Caki2 (cell line): Measurements from ENCODE around the gene THADA. TPM values are rescaled to one million over a fixed set of nuclear protein-coding genes. Genes with fewer than 3 reads are reported as not detected.

Experiments used
- DNase-seq: peaks from one replicate; pipeline ENCODE4 v3.0.0-alpha.2; 2015; ENCODE audit warnings: low read depth
- in situ Hi-C: cut with HindIII; loops from 2 replicates; pipeline ENCODE4 v1.10.0; 2016; ENCODE audit warnings: low sequenced_read_pairs, low pct_unique_long_range_greater_than_20kb, mixed read lengths
- total RNA-seq: library from RNA; depleted of rRNA; stranded (reverse); fragments of >200 nt; shearing (Covaris generic); gene quantifications from 2 replicates; pipeline ENCODE4 v1.2.3, GENCODE V29; 2014; ENCODE audit warnings: low replicate concordance

Gene THADA
- total RNA-seq, 1 experiment from 2014 or later = 30.0 TPM

DNA sequence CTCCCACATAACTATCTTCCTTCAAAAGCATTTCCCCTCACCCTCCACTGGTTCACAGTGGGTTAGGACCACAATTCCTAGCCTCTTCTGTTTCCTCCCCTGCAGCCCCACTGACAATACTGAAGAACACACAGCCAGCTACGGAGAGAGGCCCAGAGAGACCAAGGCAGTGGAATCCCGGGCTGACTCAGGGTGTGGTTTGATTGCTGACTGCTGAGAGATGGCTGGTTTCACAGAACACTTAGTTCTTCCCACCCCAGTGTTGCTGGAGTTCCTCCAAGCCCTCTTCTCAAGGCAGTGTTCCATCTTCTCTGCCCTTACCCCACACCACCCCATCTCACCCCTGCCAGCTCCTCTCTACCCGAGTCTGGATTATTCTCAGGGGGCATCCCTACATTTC is 326.1 kb downstream of the THADA start:
- in situ Hi-C loops = no loop called here
- no peak for DNase-seq

DNA sequence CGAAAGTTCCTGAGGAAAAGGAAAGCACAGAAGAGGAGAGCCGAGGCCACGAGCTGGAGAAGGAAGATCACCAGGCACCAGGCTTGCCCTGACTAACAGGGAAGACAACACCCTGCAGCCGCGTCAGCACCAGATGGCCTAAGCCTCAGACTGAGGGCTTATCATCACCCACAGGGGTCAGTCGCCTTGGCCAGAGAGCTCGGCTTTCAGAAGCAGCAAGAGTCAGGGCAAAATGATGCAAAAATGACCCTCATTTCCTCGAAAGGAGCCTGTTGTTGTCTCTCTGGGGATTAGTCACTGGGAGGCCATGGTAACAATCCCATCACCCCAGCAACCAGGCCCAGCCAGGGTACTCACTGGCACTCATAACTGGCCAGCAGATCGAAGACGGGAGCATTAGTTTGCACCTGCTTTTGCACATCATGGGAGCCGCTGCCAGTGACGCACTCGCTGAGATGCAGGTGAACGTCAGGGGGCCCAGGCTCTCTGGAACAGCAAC is 326.7 kb downstream of the THADA start:
- in situ Hi-C loops = no loop called here
- no peak for DNase-seq

DNA sequence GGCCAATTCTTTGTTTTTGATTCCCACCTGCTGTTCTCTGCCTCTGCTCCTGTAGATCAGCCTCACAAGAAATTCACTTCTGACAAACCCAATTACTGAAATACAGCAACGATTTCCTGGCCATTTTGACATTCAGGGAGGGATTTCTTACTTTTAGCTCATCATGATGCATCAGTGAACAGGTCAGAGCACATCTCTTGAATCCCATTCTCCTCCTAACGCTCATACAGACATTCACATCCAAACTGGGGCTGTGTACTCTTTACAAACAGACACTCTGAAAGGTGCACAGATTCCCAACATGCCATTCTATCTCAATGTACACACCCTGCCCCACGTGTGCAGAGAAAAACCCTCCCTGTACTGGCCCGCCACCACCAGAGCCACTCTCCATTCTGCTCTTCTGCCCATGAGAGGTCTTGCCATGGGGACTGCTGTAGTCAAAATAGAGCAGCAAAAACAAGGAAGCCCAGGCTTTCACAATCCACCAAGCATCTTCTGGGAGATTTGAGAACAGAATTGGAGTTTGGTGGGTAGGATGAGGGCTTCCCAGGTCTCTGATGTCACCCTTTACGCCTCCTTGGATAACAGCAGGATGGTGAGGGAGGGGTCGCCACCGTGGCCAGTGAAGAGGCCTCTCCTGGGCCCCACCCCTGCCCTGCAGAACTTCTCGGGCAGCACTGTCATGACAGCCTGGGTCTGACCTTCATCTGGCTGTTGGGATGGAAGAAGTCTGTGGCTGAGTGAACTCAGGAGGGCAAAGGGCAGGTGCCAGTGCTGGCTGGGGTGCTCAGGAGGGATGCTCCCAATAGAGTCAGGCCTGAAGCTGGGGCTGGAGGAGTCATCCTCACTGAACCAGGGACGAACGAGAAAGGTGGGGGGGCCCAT is 327.5 kb downstream of the THADA start:
- DNase-seq = no peak
- in situ Hi-C loops = no loop called here

DNA sequence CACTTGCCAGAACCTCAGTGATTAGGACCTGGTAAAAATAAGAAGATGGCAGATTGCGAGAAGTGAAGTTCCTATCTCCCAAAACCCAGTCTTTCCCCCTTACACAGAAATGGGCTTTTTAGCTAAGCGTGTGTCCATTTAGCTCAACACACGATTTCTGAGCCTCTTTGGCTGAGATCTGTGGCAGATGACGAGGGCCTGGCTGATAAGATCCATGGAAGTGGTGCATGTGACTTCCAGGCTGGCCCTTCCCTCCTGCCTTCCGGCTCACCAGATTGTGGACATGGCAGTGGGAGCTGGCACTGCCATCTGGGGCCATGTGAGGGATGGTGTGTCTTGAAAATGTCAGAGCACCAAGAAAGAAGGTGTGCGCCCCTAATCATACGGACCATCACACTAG is 328.5 kb downstream of the THADA start:
- DNase-seq = no peak
- in situ Hi-C loops = no loop called here

DNA sequence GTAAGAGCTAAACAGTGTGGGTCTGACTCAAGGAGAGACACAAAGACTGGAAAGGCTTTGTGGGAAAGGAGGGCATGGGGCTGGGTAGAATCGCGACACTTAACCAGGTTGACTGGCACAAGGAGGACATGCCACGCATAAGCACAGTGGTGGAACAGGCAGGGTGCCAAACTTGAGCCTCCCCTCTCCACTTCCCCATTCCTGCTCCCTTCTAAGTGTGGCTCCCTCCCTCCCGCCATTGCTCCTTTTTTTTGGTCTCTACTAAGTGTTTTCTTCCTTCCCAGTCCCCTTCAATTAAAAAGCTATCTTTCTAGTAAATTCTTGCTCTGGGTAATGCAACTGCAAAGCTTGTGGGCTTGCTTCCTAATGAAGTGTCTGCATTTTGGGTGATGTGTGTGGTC is 329.1 kb downstream of the THADA start:
- no peak for DNase-seq
- in situ Hi-C loops = no loop called here

DNA sequence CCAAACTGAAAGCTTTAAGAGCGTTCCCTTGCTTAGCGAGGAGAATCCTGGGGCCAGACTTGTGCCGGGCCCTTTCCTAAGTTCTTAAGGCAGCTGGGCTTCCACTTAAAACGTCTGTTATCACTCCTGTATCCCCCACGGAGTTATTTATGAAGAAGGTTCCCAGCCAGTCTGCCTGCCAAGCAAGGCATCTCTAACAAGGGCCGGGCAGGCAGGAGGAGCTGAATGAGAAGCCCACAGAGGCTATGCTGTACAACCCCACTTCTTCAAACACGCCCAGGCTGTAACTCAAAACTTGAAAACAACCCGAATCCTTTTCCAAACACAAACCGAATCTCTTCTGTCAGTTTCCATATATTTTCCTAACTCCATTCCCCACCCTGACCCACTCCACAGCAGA is 330.4 kb downstream of the THADA start:
- in situ Hi-C loops = no loop called here
- DNase-seq = no peak

DNA sequence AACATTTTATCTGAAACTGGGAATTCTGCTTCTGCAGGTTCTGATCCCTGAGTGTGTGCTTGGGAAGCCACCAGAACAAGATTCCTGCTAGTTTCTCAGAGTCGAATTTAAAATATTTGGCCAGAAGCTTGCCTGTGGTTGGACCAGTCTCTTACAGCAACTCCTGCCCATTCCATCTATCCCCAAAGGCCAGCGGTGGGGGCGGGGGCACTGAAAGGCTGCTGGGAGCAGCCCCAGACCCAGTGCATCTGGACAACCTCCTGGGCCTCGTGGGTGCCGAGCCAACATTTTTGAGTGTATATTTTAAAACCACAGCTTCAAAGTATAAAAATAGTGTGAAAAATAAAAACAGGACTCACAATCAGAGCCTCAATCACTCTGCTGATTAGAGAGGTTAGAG is 330.8 kb downstream of the THADA start:
- no peak for DNase-seq
- in situ Hi-C loops = no loop called here

DNA sequence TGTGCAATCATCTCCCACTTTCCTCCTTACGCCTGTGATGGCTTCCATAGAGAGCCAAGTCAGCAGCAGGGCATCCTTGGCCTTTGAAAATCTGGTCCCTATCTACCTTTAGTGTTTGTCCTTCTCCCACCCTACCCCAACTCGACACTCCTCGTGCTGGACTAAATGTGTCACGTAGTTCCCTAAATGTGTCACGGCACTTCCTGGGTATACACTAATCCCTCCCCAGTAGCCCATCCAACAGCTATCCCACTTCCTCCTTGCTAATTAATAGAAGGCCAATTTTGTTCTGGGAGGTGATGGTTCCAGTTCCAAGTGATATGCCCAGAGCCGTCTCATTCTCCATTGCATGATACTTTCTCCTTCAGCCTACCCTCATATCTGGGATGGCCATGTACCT is 332.9 kb downstream of the THADA start:
- no peak for DNase-seq
- in situ Hi-C loops = no loop called here

DNA sequence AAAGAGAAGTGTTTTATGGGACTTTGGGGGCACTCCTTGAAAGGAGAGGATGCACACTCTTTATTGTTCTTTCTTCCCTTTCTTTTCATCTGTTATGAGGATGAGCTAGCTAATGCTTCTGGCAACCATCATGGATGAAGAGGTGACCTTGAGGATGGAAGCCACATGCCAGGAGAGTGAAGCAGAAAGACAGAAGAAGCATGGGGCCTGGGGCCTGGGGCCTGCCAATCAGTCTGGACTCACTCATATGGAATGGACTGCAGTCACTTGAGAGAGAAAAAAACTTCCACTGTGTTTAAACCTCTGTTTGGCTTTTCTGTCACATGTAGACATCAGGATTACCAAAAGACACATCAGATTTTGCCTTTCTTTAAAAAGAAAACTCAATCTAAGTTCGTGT is 333.6 kb downstream of the THADA start:
- DNase-seq = no peak
- in situ Hi-C loops = no loop called here

DNA sequence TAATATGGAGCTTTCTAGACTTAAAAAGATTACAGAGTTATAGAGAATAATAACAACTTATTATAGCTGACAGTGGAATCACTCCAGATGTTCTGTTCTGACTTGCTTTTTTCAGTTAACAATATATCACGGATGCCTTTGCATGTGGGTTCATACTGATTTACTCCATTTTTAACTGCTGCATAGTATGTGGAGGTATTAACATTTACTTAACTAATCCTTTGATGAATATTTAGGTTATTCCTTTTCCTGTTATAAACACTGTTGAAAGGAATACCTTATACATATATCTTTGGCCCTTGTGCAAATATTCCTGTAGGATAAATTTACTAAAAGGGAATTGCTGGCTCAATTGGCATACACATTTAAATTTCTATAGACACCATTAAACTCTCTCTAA is 336.3 kb downstream of the THADA start:
- in situ Hi-C loops = no loop called here
- DNase-seq = no peak

DNA sequence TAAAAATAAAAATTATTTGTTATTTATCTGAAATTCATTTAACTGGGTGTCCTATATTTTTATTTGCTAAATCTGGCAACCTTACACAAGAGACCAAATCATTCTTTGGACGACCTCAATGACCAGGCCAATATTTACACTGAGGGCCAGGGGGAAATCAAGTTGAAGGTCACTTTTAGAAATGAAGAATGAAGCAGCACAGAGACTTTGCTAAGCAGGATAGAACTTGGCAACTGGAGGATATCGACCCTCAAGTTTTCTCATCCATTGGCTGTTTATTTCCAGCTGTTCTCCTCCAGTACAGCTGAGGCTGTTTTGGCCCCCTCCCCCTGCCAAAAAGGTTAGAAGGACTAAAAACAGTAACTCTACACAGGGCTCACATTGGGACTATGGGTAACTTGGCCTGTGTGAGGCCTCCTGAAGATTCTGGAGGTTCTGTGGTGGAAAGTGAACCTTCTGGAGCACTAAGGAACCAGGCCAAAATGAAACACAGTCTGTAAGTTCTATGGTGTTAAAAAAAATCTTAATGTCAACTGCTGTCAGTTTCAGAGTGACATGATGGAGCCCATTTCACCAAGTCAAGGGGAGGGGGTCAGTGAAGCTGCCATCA is 337.2 kb downstream of the THADA start:
- in situ Hi-C loops = no loop called here
- DNase-seq = no peak

DNA sequence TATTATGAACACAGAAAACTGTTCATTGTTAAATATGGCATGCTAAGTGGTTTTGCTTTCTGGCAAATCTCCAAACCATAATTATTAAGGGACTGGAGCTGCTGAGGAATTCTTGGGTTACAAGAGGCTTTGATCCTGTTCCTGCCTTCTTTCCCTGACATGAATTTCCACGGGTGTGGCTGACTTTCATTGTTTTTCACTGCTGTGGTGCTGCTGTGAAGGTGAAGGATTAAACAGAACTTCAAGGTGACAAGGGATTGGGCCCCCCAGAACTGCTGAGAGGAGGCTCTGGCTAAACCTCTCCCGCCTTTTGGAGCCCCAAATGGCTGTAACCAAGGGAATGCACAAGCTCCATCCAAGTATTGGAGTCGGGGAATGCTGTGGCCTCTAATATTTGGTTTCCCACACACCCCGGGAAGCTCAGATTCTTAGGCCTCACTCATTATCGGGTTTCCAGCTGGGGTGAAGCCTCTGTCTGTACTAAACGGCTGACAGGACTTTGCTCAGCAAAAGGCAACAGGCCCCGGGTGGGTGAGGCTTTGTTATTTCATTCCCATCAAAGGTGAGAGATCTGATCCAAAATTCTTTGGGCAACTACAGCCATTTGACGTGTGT is 340.4 kb downstream of the THADA start:
- in situ Hi-C loops = no loop called here
- no peak for DNase-seq

DNA sequence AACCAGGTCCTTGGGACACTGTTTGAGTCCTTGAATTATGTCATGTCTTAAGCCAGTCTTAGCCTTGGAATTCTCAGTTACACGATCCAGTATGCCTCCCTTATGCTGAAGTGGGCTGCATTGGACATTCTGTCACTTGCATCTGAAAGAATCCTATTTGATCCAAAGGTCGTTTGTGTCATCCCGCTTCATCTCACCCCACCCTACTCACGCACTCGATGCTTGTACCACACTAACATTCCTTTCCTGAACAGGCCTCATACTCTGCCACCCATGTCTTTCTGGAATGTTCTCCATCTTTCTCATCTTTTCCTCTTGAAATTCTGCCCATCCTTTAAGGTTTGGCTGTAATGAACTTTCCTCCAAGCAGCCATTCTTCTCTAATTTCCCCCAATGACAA is 341.5 kb downstream of the THADA start:
- no peak for DNase-seq
- in situ Hi-C loops = no loop called here

DNA sequence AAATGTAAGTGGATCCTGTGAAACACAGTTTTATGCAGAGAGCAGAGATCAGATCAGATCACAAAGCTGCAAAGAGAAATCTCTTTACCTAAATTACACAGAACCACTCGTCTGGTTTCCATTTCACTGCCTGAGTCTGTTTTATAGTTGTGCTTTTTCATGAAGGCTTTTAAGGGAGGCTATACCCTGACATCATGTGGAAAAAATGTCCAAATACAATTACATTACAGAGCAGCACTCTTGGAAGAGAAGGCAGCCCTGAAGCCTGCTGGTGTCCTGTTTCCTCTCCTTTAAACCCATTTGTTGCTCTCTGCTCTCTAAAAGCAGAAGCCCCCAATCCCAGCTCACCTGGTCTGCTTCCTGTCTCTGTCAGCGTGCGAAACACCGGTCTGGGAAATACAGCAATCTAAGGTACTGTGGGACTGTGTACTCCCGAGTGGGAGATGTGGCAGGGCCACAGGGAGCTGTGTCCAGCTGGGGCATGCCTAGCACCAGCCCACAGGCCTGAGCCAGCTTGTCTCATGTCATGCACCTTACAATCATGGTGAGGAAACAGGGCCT is 344.6 kb downstream of the THADA start:
- DNase-seq = no peak
- in situ Hi-C loops = no loop called here

DNA sequence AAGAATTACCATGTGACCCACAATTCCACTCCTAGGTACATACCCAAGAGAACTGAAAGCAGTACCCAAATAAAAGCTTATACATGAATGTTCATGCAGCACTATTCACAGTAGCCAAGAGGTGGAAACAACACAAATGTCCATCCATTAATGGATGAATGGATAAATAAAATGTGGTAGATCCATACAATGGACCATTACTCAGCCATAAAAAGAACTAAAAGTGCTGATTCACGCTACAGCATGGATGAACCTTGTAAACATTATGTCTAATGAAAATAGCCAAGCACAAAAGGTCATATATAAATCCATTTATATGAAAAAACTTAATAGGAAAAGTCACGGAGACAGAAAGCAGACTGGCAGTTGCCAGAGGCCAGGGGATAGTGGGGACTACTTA is 345.8 kb downstream of the THADA start:
- DNase-seq = no peak
- in situ Hi-C loops = no loop called here

DNA sequence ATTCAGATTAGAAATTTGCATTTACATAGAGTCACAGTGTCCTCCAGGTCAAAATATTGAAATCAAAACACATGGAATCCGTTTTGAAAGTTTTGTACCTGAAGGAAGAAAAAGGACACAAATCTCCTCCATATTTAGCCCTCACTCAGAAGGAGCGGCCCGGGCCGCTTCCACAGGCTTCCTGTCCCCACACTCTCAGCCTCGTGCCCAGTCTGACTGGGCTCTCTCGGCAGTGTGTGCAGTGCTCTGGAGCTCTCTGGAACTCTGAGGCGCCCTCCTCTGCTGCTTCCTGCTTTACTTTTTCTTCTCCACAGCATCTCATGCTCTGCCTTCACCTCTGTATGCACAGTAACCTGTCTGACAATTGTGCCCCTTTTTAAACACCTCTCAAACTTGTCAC is 347.2 kb downstream of the THADA start:
- no peak for DNase-seq
- in situ Hi-C loops = no loop called here

DNA sequence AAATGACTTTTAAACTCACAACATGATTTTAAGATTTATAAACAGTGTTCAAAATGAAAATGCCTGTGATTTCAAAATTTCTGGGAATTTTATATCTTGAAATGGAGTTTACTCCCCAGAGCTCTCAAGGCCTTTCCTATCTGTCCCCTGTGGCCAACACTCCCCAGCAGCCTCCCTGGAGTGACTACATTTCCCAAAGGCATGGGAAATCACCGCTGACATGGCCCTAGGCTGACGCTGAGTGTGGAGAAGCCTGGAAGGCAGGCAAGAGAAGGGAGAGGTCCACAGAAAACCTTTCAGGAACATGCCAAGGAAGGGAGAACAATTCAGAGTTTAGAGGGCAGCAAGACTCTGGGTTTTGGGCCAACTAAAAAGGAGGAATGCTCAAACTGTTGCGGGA is 349.2 kb downstream of the THADA start:
- DNase-seq = no peak
- in situ Hi-C loops = no loop called here

DNA sequence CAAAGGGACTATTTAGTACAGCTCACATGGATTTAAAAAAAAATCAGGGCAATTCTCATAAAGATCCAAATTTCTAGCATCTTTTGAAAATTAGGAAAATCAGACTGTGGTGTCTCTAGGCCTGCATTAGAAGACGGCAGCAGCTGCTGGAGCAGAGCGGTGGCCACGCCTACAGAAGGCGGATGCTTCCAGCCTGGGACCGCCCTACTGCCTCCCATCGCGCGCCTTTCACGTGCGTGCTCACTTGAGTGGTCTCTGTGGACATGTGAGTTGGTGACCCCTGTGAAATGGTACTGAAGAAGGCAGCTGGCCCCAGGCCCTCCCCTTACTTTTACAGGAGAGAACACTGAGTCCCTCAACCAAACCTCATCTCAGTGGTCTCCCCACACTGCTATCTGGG is 354.3 kb downstream of the THADA start:
- no peak for DNase-seq
- in situ Hi-C loops = no loop called here

DNA sequence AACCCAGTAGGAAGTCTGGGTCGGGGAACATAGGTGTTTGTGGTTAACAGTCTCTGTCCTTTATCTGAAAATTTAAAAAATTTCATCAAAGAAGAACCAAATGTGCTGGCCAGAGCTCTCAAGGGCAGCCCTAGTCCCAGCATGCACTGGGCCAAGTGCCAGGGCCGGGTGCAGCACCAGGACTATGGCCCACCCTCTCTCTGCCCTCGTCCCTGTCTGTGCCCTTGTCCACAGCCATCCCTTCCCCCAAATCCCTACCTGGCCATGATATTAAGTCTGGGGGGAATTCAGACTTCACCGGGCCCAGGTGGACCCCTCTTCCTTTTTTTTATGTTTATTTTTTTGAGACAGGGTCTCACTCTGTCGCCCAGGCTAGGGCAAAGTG is 355.1 kb downstream of the THADA start:
- in situ Hi-C loops = no loop called here
- DNase-seq = no peak
